Liver (tissue), 8 donors: Measurements from ENCODE around the gene SMIM45.

Experiments used
- DNase-seq: peaks from one replicate; pipeline ENCODE4 v3.0.0-alpha.2; 2017; ENCODE audit warnings: low spot score
- H3K27ac ChIP-seq, 2 donors: one replicate each; pipeline ENCODE4 v1.7.0; 2013; ENCODE audit warnings: inconsistent platforms in 2 of 2, low read length in 2 of 2, control low read depth in 1 of 2, low read depth in 1 of 2, mild to moderate bottlenecking in 1 of 2
- H3K27me3 ChIP-seq, 4 donors: one replicate each; pipeline versions ENCODE4 v1.6.1 to v1.7.0; 2013; ENCODE audit warnings: low read length in 3 of 4, inconsistent platforms in 1 of 4, mild to moderate bottlenecking in 1 of 4, moderate library complexity in 1 of 4; ENCODE audit not compliant: control insufficient read depth in 4 of 4, insufficient read depth in 4 of 4
- H3K36me3 ChIP-seq, 4 donors: one replicate each; pipeline versions ENCODE4 v1.6.1 to v1.7.0; 2013; ENCODE audit warnings: low read length in 3 of 4, mild to moderate bottlenecking in 3 of 4, low read depth in 1 of 4, moderate library complexity in 1 of 4; ENCODE audit not compliant: control insufficient read depth in 4 of 4, insufficient read depth in 3 of 4
- H3K4me1 ChIP-seq, 4 donors: one replicate each; pipeline versions ENCODE4 v1.6.1 to v1.7.0; 2013; ENCODE audit warnings: low read length in 3 of 4, mild to moderate bottlenecking in 3 of 4, moderate library complexity in 1 of 4; ENCODE audit not compliant: control insufficient read depth in 4 of 4, insufficient read depth in 4 of 4
- H3K4me3 ChIP-seq, 3 donors: one replicate each; pipeline versions ENCODE4 v1.6.1 to v1.7.0; 2013; ENCODE audit warnings: low read length in 3 of 3, control low read depth in 1 of 3, low read depth in 1 of 3, mild to moderate bottlenecking in 1 of 3
- H3K9ac ChIP-seq, 2 donors: one replicate each; pipeline ENCODE4 v1.7.0; 2013; ENCODE audit warnings: low read length in 2 of 2, mild to moderate bottlenecking in 2 of 2, moderate library complexity in 2 of 2, control low read depth in 1 of 2, low read depth in 1 of 2
- H3K9me3 ChIP-seq, 4 donors: one replicate each; pipeline versions ENCODE4 v1.6.1 to v1.7.0; 2013; ENCODE audit warnings: low read length in 3 of 4; ENCODE audit not compliant: control insufficient read depth in 4 of 4
- CTCF ChIP-seq: fragments of 150-350 bp; IDR thresholded peaks from 2 replicates; pipeline ENCODE4 v1.5.1; 2017; ENCODE audit warnings: improper control_type of control experiment, low read depth, low read length; ENCODE audit not compliant: missing input control
- EGR1 ChIP-seq, 2 donors: IDR thresholded peaks; 2 replicates each; pipeline ENCODE4 v1.6.1; 2016 to 2018; ENCODE audit warnings: antibody characterized with exemption in 2 of 2, low read depth in 2 of 2
- FOXA1 ChIP-seq: IDR thresholded peaks from 2 replicates; pipeline ENCODE4 v1.6.1; 2016; ENCODE audit warnings: antibody characterized with exemption
- FOXA2 ChIP-seq: IDR thresholded peaks from 2 replicates; pipeline ENCODE4 v1.6.1; 2016; ENCODE audit warnings: antibody characterized with exemption
- GABPA ChIP-seq, 2 donors: IDR thresholded peaks in 1 of 2; conservative IDR thresholded peaks in 1 of 2; 2 replicates each; pipeline ENCODE4 v1.6.1; 2016; ENCODE audit warnings: antibody characterized with exemption in 2 of 2, mild to moderate bottlenecking in 1 of 2, moderate library complexity in 1 of 2
- HNF4A ChIP-seq, 2 donors: conservative IDR thresholded peaks; 2 replicates each; pipeline ENCODE4 v1.6.1; 2016; ENCODE audit warnings: antibody characterized with exemption in 2 of 2, mild to moderate bottlenecking in 2 of 2
- HNF4G ChIP-seq: IDR thresholded peaks from 2 replicates; pipeline ENCODE4 v1.6.1; 2016; ENCODE audit warnings: antibody characterized with exemption
- JUND ChIP-seq, 2 donors: IDR thresholded peaks; 2 replicates each; pipeline ENCODE4 v1.6.1; 2016; ENCODE audit warnings: antibody characterized with exemption in 2 of 2
- RAD21 ChIP-seq, 2 donors: IDR thresholded peaks; 2 replicates each; pipeline ENCODE4 v1.6.1; 2016; ENCODE audit warnings: antibody characterized with exemption in 2 of 2, mild to moderate bottlenecking in 2 of 2
- REST ChIP-seq: IDR thresholded peaks from 2 replicates; pipeline ENCODE4 v1.6.1; 2016; ENCODE audit warnings: antibody characterized with exemption, mild to moderate bottlenecking
- RXRA ChIP-seq, 2 donors: IDR thresholded peaks; 2 replicates each; pipeline ENCODE4 v1.6.1; 2017 to 2018; ENCODE audit warnings: antibody characterized with exemption in 2 of 2, mild to moderate bottlenecking in 1 of 2
- TAF1 ChIP-seq: conservative IDR thresholded peaks from 2 replicates; pipeline ENCODE4 v1.6.1; 2016; ENCODE audit warnings: antibody characterized with exemption, mild to moderate bottlenecking
- YY1 ChIP-seq: IDR thresholded peaks from 2 replicates; pipeline ENCODE4 v1.6.1; 2016; ENCODE audit warnings: antibody characterized with exemption, mild to moderate bottlenecking
- ZBTB33 ChIP-seq: IDR thresholded peaks from 2 replicates; pipeline ENCODE4 v1.6.1; 2016; ENCODE audit warnings: antibody characterized with exemption
- WGBS: extraction: QIAGEN DNeasy Blood & Tissue Kit; methylation state at CpG from one replicate; pipeline ENCODE4 v1.1.7; 2013; 5-methylcytosine and 5-hydroxymethylcytosine counted together
- donor health status: healthy.
- donor health status: healthy.
- donor health status: healthy.
- donor health status: healthy.
- donor health status: healthy.

SMIM45 gene

GRCh38 chr22:41915786-41916493, 36.0 kb upstream of the SMIM45 start:
- Histone ChIP-seq H3K36me3 (no peaks in the 10 kb centered on the region), H3K9ac (no peak overlapping the region), H3K27ac (no peak overlapping the region), H3K9me3 (no peaks in the 10 kb centered on the region), H3K4me3 (no peak overlapping the region), H3K4me1 (peaks cover 0 to 24% (median 12%) of the 10 kb centered on the region in 4 donors), H3K27me3 (peaks cover 4 to 12% (median 7%) of the 10 kb centered on the region in 4 donors)
- 46% methylated on average over 11 of the region's 11 CpGs for WGBS
- DNase-seq = no peak
- TF ChIP-seq ZBTB33 (no peak), TAF1 (no peak), YY1 (no peak)

GRCh38 chr22:41916745-41917358, 35.1 kb upstream of the SMIM45 start:
- Histone ChIP-seq H3K9me3 (no peaks in the 10 kb centered on the region), H3K4me3 (no peak overlapping the region), H3K27me3 (peaks cover 0 to 12% (median 7%) of the 10 kb centered on the region in 4 donors), H3K27ac (no peak overlapping the region), H3K4me1 (peaks cover 0 to 24% (median 11%) of the 10 kb centered on the region in 4 donors), H3K36me3 (no peaks in the 10 kb centered on the region), H3K9ac (no peak overlapping the region)
- DNase-seq = no peak
- 61% methylated on average over 10 of the region's 10 CpGs for WGBS
- TF ChIP-seq FOXA1 (no peak), RAD21 (IDR thresholded peaks at IDR 0.05) (no peak), ZBTB33 (no peak), JUND (IDR thresholded peaks at IDR 0.05) (no peak), YY1 (no peak), HNF4G (no peak), EGR1 (IDR thresholded peaks at IDR 0.05; ENCODE audit: low read depth in 2 of 2) (no peak), FOXA2 (no peak), TAF1 (no peak), REST (no peak), GABPA (IDR thresholded peaks at IDR 0.05 in 1 of 2, conservative IDR thresholded peaks at IDR 0.05 in 1 of 2) (no peak), CTCF (no peak), RXRA (IDR thresholded peaks at IDR 0.05) (no peak), HNF4A (conservative IDR thresholded peaks at IDR 0.05) (no peak)
